GM08714 (cell line): Measurements from ENCODE around the gene UROS.

Experiments
- H3K4me3 ChIP-seq: fragments of 200-500 bp; sonication (Bioruptor generic); 2 replicates; pipeline ENCODE4 v1.5.1; 2014; ENCODE audit warnings: mild to moderate bottlenecking, low read length, inconsistent platforms
- ZNF274 ChIP-seq: IDR thresholded peaks from 2 replicates; pipeline ENCODE4 v1.6.1; 2012; ENCODE audit warnings: mild to moderate bottlenecking, low read depth, low read length

Gene UROS

GRCh38 chr10:125822878-125823662 is at the start of gene UROS, which contains the start of gene BCCIP:
Gene UROS, minus strand, starts transcription at chr10:125823258. Its CDS starts 6,759 bp downstream, at chr10:125816499.
Gene BCCIP, plus strand, starts transcription at chr10:125823546. Its CDS starts 12 bp downstream, at chr10:125823558.
- peak within 1 kb of the TSS; percentile 91 for H3K4me3 ChIP-seq
- TF ChIP-seq ZNF274: no peak

GRCh38 chr10:125871338-125871737 is 48.3 kb upstream of the UROS start:
- no peak overlapping the region for H3K4me3 ChIP-seq
- TF ChIP-seq ZNF274: no peak

- no peak for TF ChIP-seq ZNF274
- no peak overlapping the region for H3K4me3 ChIP-seq
Observed at GRCh38 chr10:125868372-125868975, 45.4 kb upstream of the UROS start.

- no peak overlapping the region for H3K4me3 ChIP-seq
- TF ChIP-seq ZNF274: no peak
Observed at GRCh38 chr10:125866421-125867029, 43.5 kb upstream of the UROS start.

GRCh38 chr10:125865120-125865519 is 42.1 kb upstream of the UROS start:
- no peak overlapping the region for H3K4me3 ChIP-seq
- TF ChIP-seq ZNF274: no peak

GRCh38 chr10:125859128-125859817 is 36.2 kb upstream of the UROS start:
- H3K4me3 ChIP-seq: no peak overlapping the region
- TF ChIP-seq ZNF274: no peak

GRCh38 chr10:125857185-125857760 is 34.2 kb upstream of the UROS start:
- TF ChIP-seq ZNF274: no peak
- H3K4me3 ChIP-seq: no peak overlapping the region

- TF ChIP-seq ZNF274: no peak
- H3K4me3 ChIP-seq: no peak overlapping the region
Observed at GRCh38 chr10:125852487-125852886, 29.4 kb upstream of the UROS start.

- no peak overlapping the region for H3K4me3 ChIP-seq
- TF ChIP-seq ZNF274: no peak
Observed at GRCh38 chr10:125850766-125851731, 28.0 kb upstream of the UROS start.

GRCh38 chr10:125849448-125849847 is 26.4 kb upstream of the UROS start:
- no peak for TF ChIP-seq ZNF274
- H3K4me3 ChIP-seq: no peak overlapping the region

- no peak for TF ChIP-seq ZNF274
- H3K4me3 ChIP-seq: no peak overlapping the region
Observed at GRCh38 chr10:125848857-125849256, 25.8 kb upstream of the UROS start.

GRCh38 chr10:125848371-125848770 is 25.3 kb upstream of the UROS start:
- H3K4me3 ChIP-seq: no peak overlapping the region
- TF ChIP-seq ZNF274: no peak

- H3K4me3 ChIP-seq: no peak overlapping the region
- TF ChIP-seq ZNF274: no peak
Observed at GRCh38 chr10:125846894-125847293, 23.8 kb upstream of the UROS start.

GRCh38 chr10:125845617-125846016 is 22.6 kb upstream of the UROS start:
- TF ChIP-seq ZNF274: no peak
- H3K4me3 ChIP-seq: no peak overlapping the region
